Occipital lobe (tissue), 2 donors: ENCODE measurements around the gene IL11RA. TPM values are rescaled to one million over a fixed set of nuclear protein-coding genes. Genes with fewer than 3 reads are reported as not detected.

ENCODE experiments used
- DNase-seq: peaks from one replicate; lab custom pipeline; 2025; lab: John Stamatoyannopoulos, UW
- total RNA-seq: library from RNA; depleted of rRNA; stranded (reverse); fragments of >200 nt; gene quantifications from one replicate; pipeline ENCODE4 v1.2.3, GENCODE V29; 2014

IL11RA gene
- total RNA-seq, 1 donor from 2014 or later: 5.0 TPM

GRCh38 chr9:34653151-34654072 lies 1.4 kb downstream of the IL11RA start:
- DNase-seq: no peak

- DNase-seq: peak; percentile 66
These were observed 2.5 kb downstream of the IL11RA start for GRCh38 chr9:34654323-34655051.

GRCh38 chr9:34655394-34655793 lies 3.4 kb downstream of the IL11RA start:
- DNase-seq: no peak

GRCh38 chr9:34656992-34657391 lies 5.0 kb downstream of the IL11RA start:
- no peak for DNase-seq

GRCh38 chr9:34658461-34658860 lies 6.5 kb downstream of the IL11RA start:
- DNase-seq: no peak

GRCh38 chr9:34659592-34660253 lies 7.7 kb downstream of the IL11RA start:
- no peak for DNase-seq

- DNase-seq: no peak
These were observed 10.7 kb downstream of the IL11RA start, which contains the start of gene CCL27 for GRCh38 chr9:34662526-34663302. Gene CCL27 (minus strand): TSS chr9:34662657. CDS start chr9:34662633, 24 bp downstream.

GRCh38 chr9:34663303-34663605 lies 11.3 kb downstream of the IL11RA start:
- DNase-seq: no peak

- peak; percentile 62 for DNase-seq
These were observed 12.5 kb downstream of the IL11RA start for GRCh38 chr9:34664281-34665066.

GRCh38 chr9:34665067-34665380 lies 13.0 kb downstream of the IL11RA start:
- no peak for DNase-seq

- peak; percentile 93 for DNase-seq
These were observed 13.6 kb downstream of the IL11RA start for GRCh38 chr9:34665381-34666250.

GRCh38 chr9:34669809-34670562 lies 18.0 kb downstream of the IL11RA start:
- DNase-seq: no peak

GRCh38 chr9:34671307-34671706 lies 19.3 kb downstream of the IL11RA start:
- no peak for DNase-seq

GRCh38 chr9:34674440-34674839 lies 22.5 kb downstream of the IL11RA start:
- DNase-seq: no peak

GRCh38 chr9:34675048-34675714 lies 23.2 kb downstream of the IL11RA start:
- no peak for DNase-seq

- no peak for DNase-seq
These were observed 23.9 kb downstream of the IL11RA start for GRCh38 chr9:34675869-34676268.

GRCh38 chr9:34684145-34684544 lies 32.2 kb downstream of the IL11RA start:
- no peak for DNase-seq

- no peak for DNase-seq
These were observed 32.8 kb downstream of the IL11RA start for GRCh38 chr9:34684816-34685215.
